GM21528 (cell line): ENCODE measurements around the gene COL11A2.

Experiments
- ATAC-seq: cut with Tn5 transposase; IDR thresholded peaks from one replicate; pipeline ENCODE4 v1.9.1; 2021; ENCODE audit warnings: mild to moderate bottlenecking, moderate library complexity; ENCODE audit not compliant: unreplicated experiment, low FRiP score

COL11A2 gene

DNA sequence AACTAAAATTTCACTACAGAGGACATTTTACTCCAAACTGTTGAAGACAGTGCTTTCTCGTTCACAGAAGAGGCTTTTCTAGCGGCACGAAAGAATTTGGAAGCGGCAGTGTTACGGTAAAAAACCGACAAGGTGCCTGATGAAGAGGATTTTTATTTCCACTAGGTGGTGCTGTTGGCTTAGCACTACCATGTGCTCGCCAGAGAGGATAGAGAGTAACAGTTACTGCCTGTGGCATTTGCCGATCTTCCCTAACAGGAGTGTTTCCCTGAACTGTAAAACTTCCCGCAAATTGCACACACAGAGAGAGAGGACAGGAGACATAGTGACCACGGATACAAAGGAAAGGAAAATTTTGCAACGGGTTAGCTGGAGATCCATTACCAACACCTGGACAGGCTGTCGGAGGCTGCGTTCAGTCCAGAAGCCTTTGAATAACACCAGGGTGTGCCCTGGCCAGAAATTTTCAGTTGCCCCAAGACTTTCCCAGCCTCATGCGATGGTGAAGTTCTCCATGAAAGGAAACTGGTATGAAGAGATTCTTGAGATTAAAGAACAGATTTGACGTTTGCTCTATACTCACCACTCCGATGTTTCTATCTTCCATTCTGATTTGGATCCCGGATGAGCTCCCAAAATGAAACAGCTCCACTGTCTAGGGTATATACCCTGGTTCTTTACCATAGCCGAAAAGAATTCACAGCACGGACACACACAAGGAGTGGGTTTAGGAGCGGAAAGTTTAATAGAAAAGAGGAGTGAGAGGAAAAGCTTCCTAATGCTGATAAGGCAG, 68.3 kb downstream of the COL11A2 start:
- no peak for ATAC-seq

DNA sequence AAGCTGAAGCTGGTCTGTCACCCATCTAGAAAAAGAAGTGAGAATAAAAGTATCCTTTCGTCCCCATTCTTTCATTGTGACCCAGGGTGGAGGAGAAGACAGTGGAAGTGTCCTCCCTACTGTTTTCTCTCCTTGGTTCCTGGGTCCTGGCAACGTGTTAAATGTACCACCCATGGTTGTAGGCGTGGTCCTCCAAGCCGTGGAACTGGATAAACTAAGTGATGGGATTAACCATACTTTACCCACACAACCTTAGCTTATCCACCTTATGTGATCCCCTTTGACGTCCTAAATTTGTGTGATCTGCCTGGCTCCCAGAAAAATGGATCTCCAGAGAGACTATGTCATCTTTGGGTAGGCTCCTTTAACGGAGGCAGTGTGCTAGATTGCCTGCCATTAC, 69.1 kb downstream of the COL11A2 start:
- no peak for ATAC-seq

DNA sequence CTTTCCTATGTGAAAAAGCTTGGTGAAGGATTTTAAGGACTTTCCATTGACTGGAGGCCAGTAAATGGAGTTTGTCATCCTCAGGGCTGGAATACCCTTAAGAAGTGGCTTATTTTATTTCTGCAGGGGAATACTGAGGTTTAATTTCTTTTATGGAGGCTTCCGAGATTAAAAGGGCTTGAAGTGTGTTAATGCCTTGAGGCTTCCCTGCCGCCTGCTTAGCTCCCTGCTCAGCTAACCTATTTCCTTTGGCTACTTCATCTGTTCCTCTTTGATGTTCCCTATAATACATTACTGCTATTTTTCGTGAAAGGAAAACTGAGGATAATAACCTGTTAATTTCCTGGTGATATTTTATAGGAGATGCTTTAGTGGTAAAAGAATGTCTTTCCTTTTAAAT, 72.3 kb downstream of the COL11A2 start:
- ATAC-seq = no peak

DNA sequence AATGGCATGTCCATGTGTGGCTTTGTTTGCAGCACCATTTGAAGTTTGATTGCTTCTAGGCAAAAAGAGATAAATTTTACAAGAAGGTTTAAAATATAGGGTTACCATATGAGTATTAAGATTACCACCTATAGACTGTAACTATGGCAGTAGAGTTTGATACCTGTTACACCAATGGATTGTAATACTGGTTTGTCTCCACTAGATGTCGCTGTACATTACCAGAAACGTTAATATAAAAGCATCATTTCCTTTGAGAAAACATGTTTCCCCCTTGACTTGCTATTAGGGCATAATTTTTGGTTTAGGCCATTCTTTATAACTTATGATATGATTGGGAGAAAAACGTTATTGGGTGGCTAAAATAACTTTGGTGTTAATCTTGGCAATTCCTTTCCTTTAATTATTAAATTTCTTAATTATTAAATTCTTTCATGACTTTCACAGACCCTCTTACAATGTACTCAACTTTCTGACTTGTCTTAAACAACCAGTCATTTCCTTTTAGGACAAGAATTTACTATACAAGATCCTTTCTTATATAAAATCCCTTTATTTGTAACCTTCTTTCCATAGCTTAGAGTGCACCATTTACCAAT, 73.6 kb downstream of the COL11A2 start:
- ATAC-seq = no peak

DNA sequence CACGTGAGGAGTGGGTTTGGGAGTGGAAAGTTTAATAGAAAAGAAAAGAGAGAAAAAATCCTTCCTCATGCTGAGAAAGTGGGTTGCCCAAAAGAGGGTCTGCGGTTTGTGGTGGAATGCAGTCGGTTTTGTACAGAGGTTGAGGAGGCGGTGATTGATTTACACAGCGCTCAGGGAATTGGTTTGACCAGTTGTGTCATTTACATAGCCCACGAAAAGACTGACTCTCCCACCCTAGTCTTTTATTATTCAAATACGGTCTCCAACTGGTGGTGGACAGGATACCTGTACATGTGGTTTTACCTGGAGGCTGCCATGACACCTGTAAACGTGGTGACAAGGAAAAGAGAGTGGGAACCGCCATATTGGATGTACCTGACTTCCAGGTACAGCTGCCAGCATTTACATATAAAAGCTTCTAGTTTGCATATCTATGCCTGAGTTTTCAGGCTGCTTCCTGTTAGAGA, 74.4 kb downstream of the COL11A2 start:
- ATAC-seq = no peak

DNA sequence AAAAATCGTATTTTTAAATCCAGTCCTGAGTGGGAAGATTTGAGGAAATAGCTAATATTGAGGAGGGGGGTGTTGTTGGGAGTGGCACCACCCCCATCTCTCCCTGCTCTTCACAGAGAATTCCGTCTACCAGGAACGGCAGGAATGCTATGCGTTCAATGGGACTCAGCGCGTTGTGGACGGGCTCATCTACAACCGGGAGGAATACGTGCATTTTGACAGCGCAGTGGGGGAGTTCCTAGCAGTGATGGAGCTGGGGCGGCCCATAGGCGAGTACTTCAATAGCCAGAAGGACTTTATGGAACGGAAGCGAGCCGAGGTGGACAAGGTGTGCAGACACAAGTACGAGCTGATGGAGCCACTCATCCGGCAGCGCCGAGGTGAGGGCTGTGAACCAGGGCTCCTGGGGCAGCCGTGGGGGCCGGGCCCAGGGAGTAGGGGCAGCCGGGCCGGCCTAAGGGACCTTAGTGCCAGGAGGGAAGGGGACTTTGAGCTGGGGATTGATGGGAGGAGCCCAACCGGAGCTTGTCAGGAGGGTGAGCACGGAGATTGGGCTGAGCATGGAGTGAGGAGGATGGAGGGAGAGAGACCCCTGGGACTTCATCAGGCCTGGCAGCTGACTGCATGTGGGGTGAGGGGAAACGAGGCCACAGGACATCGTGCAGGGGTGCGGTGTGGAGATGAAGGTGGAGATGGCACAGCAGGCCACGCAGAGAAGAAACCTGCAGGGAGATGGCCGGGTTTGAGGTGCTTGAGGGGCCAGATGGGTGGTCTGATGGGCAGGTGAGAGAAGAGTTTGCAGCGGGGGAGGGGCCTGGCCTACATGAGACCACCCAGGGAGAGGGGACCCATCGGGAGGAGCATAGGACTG, 75.2 kb downstream of the COL11A2 start:
- ATAC-seq = no peak

DNA sequence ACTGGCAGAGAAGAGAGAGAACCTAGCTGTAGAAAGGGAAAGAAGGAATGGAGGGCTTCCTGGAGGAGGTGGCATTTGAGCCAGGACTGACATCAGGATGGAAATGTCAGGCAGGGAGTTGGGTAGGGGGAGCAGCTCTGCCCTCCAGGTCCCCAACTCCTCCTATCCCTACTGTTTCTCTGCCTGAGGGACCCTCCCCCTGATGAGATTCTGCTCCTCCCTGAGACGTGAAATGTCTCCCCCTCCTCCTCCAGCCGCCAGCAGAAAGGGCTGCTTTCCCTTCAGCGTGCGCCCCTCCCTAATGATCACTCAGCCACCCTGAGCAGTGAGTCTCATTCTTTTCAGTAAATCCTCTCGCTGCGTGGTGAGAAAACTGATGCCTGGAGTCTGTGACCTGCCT, 75.8 kb downstream of the COL11A2 start:
- ATAC-seq = no peak

DNA sequence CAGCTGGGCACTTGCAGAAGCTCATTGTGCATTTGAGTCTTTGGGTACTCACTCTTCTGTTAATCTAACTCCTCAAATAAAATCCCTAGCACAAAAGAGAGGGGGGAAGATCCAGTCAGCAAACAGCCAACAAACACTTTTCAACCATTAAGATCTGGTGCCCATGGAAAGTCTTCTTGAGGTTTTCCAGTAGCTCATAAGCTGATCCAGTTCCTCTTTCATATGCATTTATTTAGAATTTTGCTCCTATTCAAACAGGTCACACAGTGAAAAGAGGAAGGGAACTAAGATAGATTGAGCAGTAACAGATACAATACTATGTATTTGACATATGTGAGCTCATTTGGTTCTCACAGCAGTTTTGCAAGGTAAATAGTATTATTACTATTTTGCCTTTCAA, 77.9 kb downstream of the COL11A2 start:
- ATAC-seq = no peak

DNA sequence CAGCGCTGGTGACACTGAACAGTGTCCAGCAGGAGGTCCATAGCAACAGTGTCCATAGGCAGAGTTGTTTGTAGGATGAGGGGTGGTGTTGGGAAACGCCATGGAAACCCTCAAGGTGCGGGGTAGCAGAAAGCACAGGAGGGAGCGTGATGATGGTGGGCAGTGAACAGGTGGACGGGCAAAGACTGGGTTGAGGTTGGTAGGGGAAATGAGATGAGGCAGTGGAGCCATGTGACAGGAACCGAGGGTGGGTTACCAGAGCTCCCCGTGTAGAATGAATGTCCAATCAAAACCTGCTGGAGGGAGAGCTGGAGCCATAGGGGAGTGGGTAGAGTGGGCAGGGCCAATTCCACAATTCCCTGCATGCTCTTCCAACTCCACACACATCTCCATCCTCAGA, 78.5 kb downstream of the COL11A2 start:
- ATAC-seq = no peak
